ENCODE data around the gene ICAM1.

GRCh38 chr19:10283301-10284064, 12.6 kb downstream of the ICAM1 start:
- no peak for TF ChIP-seq CTCF (conservative IDR thresholded peaks at IDR 0.05 in 1 of 2, IDR thresholded peaks at IDR 0.05 in 1 of 2; ENCODE audit: low read depth in 1 of 2, low read length in 2 of 2)
- no peak for TF ChIP-seq EZH2 (IDR thresholded peaks at IDR 0.05; ENCODE audit: low read length, missing control alignments)

Measured in fibroblast of lung (primary cell).